ENCODE results near the gene TTC34. TPM values are rescaled to one million over a fixed set of nuclear protein-coding genes. Genes with fewer than 3 reads are reported as not detected.
"Not testable (repeated sequence)": the region's sequence is repeated elsewhere in the genome, so short reads cannot be mapped to it uniquely, and the experiment has no call there.

Gene TTC34
- total RNA-seq, 6 experiments from 2014 or later: 0.11 to 0.19 (median 0.16) TPM

DNA sequence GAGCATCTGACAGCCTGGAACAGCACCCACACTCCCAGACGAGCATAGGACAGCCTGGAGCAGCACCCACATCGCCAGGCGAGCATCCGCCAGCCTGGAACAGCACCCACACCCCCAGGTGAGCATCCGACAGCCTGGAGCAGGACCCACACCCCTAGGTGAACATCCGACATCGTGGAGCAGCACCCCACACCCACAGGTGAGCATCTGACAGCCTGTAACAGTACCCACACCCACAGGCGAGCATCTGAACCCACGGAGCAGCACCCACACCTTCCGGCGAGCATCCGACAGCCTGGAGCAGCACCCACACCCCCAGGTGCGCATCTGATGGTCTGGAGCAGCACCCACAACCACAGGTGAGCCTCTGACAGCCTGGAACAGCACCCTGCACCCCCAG lies 44.0 kb downstream of the TTC34 start:
- not testable (repeated sequence) for DNase-seq; H3K27me3 Mint-ChIP-seq (ENCODE audit: insufficient read depth); H3K36me3 Mint-ChIP-seq (ENCODE audit: low read depth); H3K9me3 Mint-ChIP-seq; H3K27ac Mint-ChIP-seq; H3K4me1 Mint-ChIP-seq (ENCODE audit: low read depth); H3K4me3 Mint-ChIP-seq

DNA sequence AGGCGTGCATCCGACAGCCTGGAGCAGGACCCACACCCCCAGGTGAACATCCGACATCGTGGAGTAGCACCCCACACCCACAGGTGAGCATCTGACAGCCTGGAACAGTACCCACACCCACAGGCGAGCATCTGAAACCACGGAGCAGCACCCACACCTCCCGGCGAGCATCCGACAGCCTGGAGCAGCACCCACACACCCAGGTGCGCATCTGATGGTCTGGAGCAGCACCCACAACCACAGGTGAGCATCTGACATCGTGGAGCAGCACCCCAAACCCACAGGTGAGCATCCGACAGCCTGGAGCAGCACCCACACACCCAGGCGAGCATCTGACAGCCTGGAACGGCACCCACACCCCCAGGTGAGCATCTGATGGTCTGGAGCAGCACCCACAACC lies 46.1 kb downstream of the TTC34 start:
- not testable (repeated sequence) for DNase-seq; H3K4me3 Mint-ChIP-seq; H3K27ac Mint-ChIP-seq; H3K27me3 Mint-ChIP-seq (ENCODE audit: insufficient read depth); H3K4me1 Mint-ChIP-seq (ENCODE audit: low read depth); H3K36me3 Mint-ChIP-seq (ENCODE audit: low read depth)
- H3K9me3 Mint-ChIP-seq: peaks cover 30% of the 10 kb centered on the region

GRCh38 chr1:2754597-2754996 lies 46.9 kb downstream of the TTC34 start:
- not testable (repeated sequence) for H3K4me1 Mint-ChIP-seq (ENCODE audit: low read depth); H3K36me3 Mint-ChIP-seq (ENCODE audit: low read depth); H3K27ac Mint-ChIP-seq; H3K4me3 Mint-ChIP-seq; H3K27me3 Mint-ChIP-seq (ENCODE audit: insufficient read depth); DNase-seq
- peaks cover 37% of the 10 kb centered on the region for H3K9me3 Mint-ChIP-seq

DNA sequence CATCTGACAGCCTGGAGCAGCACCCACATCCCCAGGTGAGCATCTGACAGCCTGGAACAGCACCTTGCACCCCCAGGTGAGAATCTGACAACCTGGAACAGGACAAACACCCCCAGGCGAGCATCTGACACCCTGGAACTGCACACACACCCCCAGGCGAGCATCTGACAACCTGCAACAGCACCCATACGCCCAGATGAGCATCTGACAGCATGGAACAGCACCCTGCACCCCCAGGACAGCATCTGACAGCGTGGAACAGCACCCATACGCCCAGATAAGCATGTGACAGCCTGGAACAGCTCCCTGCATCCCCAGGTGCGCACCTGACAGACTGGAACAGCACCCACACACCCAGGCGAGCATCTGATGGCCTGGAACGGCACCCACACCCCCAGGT lies 49.0 kb downstream of the TTC34 start:
- not testable (repeated sequence) for H3K27ac Mint-ChIP-seq; H3K27me3 Mint-ChIP-seq (ENCODE audit: insufficient read depth); H3K36me3 Mint-ChIP-seq (ENCODE audit: low read depth); DNase-seq; H3K4me1 Mint-ChIP-seq (ENCODE audit: low read depth); H3K4me3 Mint-ChIP-seq
- peaks cover 37% of the 10 kb centered on the region for H3K9me3 Mint-ChIP-seq

GRCh38 chr1:2751866-2752265 lies 49.6 kb downstream of the TTC34 start:
- H3K27ac Mint-ChIP-seq; DNase-seq; H3K27me3 Mint-ChIP-seq (ENCODE audit: insufficient read depth); H3K4me1 Mint-ChIP-seq (ENCODE audit: low read depth); H3K36me3 Mint-ChIP-seq (ENCODE audit: low read depth); H3K4me3 Mint-ChIP-seq: not testable (repeated sequence)
- peaks cover 37% of the 10 kb centered on the region for H3K9me3 Mint-ChIP-seq

DNA sequence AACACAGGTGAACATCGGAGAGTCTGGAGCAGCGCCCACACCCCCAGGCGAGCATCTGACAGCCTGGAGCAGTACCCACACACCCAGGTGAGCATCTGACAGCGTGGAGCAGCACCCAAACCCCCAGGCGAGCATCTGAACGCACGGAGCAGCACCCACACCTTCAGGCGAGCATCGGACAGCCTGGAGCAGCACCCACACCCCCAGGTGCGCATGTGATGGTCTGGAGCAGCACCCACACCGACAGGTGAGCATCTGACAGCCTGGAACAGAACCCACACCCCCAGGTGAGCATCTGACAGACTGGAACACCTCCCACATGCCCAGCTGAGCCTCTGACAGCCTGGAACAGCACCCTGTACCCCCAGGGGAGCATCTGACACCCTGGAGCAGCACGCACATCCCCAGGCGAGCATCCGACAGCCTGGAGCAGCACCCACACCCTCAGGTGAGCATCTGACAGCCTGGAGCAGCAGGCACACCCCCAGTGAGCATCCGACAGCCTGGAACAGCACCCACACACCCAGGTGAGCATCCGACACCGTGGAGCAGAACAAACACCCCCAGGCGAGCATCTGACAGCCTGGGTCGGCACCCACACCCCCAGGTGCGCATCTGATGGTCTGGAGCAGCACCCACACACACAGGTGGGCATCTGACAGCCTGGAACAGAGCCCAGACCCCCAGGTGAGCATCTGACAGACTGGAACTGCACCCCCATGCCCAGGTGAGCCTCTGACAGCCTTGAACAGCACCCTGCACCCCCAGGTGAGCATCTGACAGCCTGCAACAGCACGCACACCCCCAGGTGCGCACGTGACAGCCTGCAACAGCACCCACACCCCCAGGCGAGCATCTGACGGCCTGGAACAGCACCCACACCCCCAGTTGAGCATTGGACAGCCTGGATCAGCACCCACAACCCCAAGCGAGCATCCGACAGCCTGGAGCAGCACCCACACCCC lies 50.4 kb downstream of the TTC34 start:
- H3K36me3 Mint-ChIP-seq (ENCODE audit: low read depth); H3K27me3 Mint-ChIP-seq (ENCODE audit: insufficient read depth); H3K27ac Mint-ChIP-seq; H3K4me1 Mint-ChIP-seq (ENCODE audit: low read depth); H3K4me3 Mint-ChIP-seq; DNase-seq: not testable (repeated sequence)
- H3K9me3 Mint-ChIP-seq: peaks cover 37% of the 10 kb centered on the region

GRCh38 chr1:2750041-2750680 lies 51.3 kb downstream of the TTC34 start:
- not testable (repeated sequence) for H3K27ac Mint-ChIP-seq; H3K27me3 Mint-ChIP-seq (ENCODE audit: insufficient read depth); H3K4me1 Mint-ChIP-seq (ENCODE audit: low read depth); DNase-seq; H3K4me3 Mint-ChIP-seq; H3K36me3 Mint-ChIP-seq (ENCODE audit: low read depth)
- H3K9me3 Mint-ChIP-seq: peaks cover 37% of the 10 kb centered on the region

DNA sequence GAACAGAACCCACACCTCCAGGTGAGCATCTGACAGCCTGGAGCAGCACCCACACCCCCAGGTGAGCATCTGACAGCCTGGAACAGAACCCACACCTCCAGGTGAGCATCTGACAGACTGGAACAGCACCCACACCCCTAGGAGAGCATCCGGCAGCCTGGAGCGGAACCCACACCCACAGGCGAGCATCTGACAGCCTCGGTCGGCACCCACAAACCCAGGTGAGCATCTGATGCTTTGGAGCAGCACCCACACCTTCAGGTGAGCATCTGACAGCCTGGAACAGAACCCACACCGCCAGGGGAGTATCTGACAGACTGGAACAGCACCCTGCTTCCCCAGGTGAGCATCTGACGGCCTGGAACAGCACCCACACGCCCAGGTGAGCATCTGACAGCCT lies 52.9 kb downstream of the TTC34 start:
- not testable (repeated sequence) for H3K27ac Mint-ChIP-seq; H3K27me3 Mint-ChIP-seq (ENCODE audit: insufficient read depth); DNase-seq; H3K4me1 Mint-ChIP-seq (ENCODE audit: low read depth); H3K36me3 Mint-ChIP-seq (ENCODE audit: low read depth); H3K4me3 Mint-ChIP-seq
- peaks cover 37% of the 10 kb centered on the region for H3K9me3 Mint-ChIP-seq

GRCh38 chr1:2694796-2695195 lies 106.7 kb downstream of the TTC34 start:
- H3K9me3 Mint-ChIP-seq; H3K27me3 Mint-ChIP-seq (ENCODE audit: insufficient read depth); H3K27ac Mint-ChIP-seq; H3K4me3 Mint-ChIP-seq; DNase-seq; H3K36me3 Mint-ChIP-seq (ENCODE audit: low read depth); H3K4me1 Mint-ChIP-seq (ENCODE audit: low read depth): not testable (repeated sequence)

GRCh38 chr1:2690180-2690579 lies 111.3 kb downstream of the TTC34 start:
- H3K27me3 Mint-ChIP-seq (ENCODE audit: insufficient read depth); DNase-seq; H3K36me3 Mint-ChIP-seq (ENCODE audit: low read depth); H3K4me1 Mint-ChIP-seq (ENCODE audit: low read depth); H3K27ac Mint-ChIP-seq; H3K4me3 Mint-ChIP-seq: not testable (repeated sequence)
- H3K9me3 Mint-ChIP-seq: peaks cover 16% of the 10 kb centered on the region; the same call in 1 of the 2 replicates

GRCh38 chr1:2688336-2688665 lies 113.2 kb downstream of the TTC34 start:
- H3K27me3 Mint-ChIP-seq (ENCODE audit: insufficient read depth); H3K4me3 Mint-ChIP-seq: not testable (repeated sequence)

DNA sequence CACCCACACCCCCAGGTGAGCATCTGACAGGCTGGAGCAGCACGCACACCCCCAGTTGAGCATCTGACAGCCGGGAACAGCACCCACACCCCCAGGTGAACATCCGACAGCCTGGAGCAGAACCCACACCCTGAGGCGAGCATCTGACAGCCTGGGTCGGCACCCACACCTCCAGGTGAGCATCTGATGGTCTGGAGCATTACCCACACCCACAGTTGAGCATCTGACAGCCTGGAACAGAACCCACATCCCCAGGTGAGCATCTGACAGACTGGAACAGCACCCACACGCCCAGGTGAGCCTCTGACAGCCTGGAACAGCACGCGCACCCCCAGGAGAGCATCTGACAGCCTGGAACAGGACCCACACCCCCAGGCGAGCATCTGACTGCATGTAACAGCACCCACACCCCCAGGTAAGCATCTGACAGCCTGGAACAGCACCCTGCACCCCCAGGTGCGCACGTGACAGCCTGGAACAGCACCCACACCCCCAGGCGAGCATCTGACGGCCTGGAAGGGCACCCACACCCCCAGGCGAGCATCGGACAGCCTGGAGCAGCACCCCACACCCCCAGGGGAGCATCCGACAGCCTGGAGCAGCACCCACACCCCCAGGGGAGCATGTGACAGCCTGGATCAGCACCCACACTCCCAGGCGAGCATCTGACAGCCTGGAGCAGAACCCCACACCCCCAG lies 113.7 kb downstream of the TTC34 start:
- not testable (repeated sequence) for H3K36me3 Mint-ChIP-seq (ENCODE audit: low read depth); H3K27ac Mint-ChIP-seq; H3K4me1 Mint-ChIP-seq (ENCODE audit: low read depth); H3K4me3 Mint-ChIP-seq; H3K27me3 Mint-ChIP-seq (ENCODE audit: insufficient read depth); DNase-seq
- H3K9me3 Mint-ChIP-seq: peaks cover 22% of the 10 kb centered on the region

More at GRCh38 chr1:2688336-2688665, 113.2 kb downstream of the TTC34 start:
- peaks cover 22% of the 10 kb centered on the region for H3K9me3 Mint-ChIP-seq
- not testable (repeated sequence) for DNase-seq; H3K4me1 Mint-ChIP-seq (ENCODE audit: low read depth); H3K27ac Mint-ChIP-seq; H3K36me3 Mint-ChIP-seq (ENCODE audit: low read depth)

GRCh38 chr1:2687174-2687591 lies 114.3 kb downstream of the TTC34 start:
- peaks cover 22% of the 10 kb centered on the region for H3K9me3 Mint-ChIP-seq
- not testable (repeated sequence) for DNase-seq; H3K27ac Mint-ChIP-seq; H3K4me3 Mint-ChIP-seq; H3K4me1 Mint-ChIP-seq (ENCODE audit: low read depth); H3K27me3 Mint-ChIP-seq (ENCODE audit: insufficient read depth); H3K36me3 Mint-ChIP-seq (ENCODE audit: low read depth)
